HCEC 1CT (cell line): Measurements from ENCODE around the gene ABHD17B.

Experiments used
- DNase-seq: peaks from one replicate; pipeline ENCODE4 v3.0.0-alpha.2; 2017

The ABHD17B gene

DNA sequence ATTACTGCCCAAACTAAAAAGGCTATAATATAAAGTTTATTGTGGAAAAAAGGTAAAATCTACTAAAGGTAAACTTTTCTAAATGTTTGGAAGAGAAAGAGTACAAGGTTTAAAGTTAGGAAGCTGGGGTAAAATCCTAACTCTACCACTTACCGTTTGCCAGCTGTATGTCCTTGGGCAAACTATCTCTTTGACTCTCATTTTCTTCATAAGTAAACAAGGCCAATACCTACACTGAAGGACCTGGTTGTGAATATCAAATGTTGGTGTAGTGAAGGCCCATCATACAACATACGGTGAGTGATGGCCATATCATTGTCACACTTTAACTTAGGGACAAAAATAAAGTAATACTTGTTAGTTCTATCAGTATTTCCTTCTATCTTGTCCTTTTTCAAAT lies 34.9 kb downstream of the ABHD17B start:
- no peak for DNase-seq

DNA sequence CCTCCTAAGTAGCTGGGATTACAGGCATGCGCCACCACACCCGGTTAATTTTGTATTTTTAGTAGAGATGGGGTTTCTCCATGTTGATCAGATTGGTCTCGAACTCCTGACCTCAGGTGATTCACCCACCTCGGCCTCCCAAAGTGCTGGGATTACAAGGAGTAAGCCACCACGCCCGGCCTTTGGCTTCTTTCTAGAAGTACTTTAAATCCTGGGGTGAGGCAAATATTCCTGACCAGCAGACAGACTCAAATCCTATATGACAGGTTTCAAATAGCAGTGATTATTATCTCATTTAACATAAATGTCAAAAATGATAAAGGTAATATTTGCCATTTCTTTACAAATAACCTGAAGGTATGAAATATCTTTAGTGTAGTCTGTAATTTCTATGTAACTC lies 35.6 kb downstream of the ABHD17B start:
- no peak for DNase-seq

GRCh38 chr9:71863631-71864030 lies 47.4 kb downstream of the ABHD17B start:
- DNase-seq: no peak

DNA sequence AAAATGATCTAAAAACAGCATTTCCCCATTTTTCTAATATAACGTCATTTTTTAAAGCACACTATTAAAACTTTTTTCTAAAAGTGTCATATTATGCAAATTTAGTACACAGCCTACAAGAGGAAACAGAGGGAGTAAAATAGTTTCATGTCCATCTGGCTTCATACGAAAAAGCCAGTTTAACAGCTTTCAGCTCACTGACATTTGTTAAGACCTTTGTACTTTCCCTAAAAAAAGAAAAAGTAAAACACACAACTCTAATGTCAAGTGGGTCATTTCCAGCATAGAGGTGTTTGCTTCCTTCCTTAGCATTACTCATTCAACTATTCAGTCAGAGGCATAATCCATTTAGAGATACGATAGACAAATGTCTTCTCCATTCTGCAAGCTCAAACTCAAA lies 49.4 kb downstream of the ABHD17B start:
- DNase-seq: no peak

DNA sequence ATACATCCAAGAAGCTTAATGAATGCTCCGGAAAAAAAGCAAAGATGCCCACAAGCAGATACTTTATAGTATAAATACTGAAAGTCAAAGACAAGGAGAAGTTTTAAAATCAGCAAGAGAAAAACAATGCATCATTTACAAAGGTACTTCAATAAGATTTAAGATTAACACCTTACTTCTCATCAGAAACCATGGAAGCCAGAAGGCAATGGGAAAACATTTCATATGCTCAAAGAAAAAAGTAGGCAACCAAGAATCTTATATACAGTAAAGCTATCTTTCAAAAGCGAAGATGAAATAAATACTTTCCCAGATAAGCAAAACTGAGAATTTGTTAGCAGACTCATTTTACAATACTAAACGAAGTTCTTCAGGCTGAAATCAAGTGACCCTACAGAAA lies 51.1 kb downstream of the ABHD17B start:
- peak; percentile 10 for DNase-seq

DNA sequence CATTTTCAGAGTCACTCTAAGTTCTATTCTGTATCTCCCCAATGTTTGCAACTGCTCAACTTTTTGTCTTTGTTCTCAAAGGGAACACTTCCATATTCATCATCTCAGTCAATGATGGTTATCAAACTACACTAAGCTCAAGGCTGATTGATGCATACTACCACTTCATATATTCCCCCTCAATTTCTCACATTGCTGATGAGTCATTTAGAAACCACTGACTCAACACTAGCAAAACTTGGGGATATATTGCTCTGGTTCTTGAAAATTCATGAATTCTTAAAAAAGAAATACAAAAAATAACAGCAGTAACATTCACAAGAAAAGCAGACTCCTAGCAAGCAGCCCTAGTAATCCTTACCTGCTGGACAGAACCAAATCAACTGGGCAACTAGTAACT lies 52.2 kb downstream of the ABHD17B start:
- DNase-seq: peak; percentile 12

- DNase-seq: no peak
These were observed 52.7 kb downstream of the ABHD17B start for GRCh38 chr9:71858102-71858798.

DNA sequence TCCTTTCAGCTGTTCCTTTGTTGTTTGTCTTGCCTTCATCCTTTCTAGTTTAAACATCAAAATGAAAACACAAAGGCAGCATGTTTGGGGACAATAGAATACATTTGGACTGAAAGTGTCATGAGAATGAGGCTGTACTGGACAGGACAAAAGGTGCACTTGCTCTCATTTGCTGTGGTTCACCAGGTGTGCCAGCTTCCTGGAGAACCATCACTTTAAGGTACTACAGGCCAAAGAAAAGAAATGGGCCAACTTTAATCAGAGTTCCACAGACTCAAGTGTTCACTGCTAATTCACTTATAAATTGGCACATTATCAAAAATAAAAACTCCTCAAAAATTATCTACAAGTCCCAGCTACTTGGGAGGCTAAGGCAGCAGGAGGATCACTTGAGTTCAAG lies 53.8 kb downstream of the ABHD17B start:
- DNase-seq: no peak

DNA sequence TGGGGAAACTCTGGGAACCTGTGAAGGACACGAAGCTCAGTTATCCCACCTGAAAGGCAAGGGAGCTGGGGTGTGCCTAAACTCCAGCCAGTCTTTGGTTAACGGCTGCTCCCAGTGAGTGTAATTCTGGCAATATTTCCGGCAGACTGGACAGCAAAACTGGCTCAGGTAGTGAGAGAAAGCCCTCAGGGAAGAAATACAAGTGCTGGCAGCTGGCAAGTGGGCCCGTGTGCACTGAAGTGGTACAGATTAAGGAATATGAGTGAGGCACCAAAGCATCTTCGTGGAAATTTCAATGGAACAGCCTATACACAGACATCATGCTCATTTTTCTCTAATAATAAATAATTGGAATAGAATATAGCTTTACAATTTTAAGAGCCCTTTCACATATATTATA lies 56.2 kb downstream of the ABHD17B start:
- no peak for DNase-seq

GRCh38 chr9:71853084-71853483 lies 57.9 kb downstream of the ABHD17B start:
- DNase-seq: no peak

GRCh38 chr9:71850996-71851395 lies 60.0 kb downstream of the ABHD17B start:
- no peak for DNase-seq

DNA sequence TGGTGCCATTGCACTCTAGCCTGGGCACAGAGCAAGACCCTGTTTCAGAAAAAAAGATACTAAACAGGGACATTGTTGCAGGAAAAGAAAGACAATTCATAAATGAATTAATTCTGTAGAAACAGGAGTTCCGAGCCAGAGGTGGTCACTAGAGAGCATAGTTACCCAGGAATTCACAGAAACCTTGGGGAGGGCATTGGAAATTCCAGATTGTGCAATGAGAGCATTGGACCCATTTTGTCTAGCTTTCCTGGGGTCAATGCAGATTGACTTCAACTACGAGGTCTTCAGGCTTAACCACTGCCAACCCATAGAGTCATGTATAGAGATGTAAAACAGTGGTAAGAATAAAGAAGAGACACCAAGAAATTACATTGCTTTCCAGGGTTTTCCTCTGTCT lies 63.1 kb downstream of the ABHD17B start:
- no peak for DNase-seq

GRCh38 chr9:71844808-71845207 lies 66.2 kb downstream of the ABHD17B start:
- DNase-seq: no peak

GRCh38 chr9:71839668-71840067 lies 71.3 kb downstream of the ABHD17B start:
- DNase-seq: no peak

GRCh38 chr9:71835596-71835995 lies 75.4 kb downstream of the ABHD17B start:
- no peak for DNase-seq

- DNase-seq: no peak
These were observed 80.1 kb downstream of the ABHD17B start for GRCh38 chr9:71830929-71831328.

- DNase-seq: no peak
These were observed 80.8 kb downstream of the ABHD17B start for GRCh38 chr9:71830153-71830552.

GRCh38 chr9:71826279-71826678 lies 84.7 kb downstream of the ABHD17B start:
- DNase-seq: no peak

DNA sequence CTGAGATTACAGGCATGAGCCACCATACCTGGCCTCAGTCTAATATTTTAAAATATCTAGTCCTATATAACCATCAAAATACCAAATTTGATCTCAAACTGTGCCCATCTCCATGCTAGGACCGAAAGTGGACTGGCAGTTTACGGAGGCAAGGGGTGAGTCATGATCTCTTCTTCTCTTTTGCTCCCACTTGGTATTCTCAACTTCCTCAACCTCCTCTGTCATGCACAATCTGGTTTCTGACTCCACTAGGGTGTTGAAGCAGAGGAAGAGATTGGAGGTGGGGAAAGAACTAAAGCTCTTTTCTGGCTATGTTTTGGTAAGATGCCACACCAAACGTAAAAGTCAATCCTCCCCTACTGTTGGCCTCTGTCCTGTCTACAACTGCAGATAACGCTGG lies 86.7 kb downstream of the ABHD17B start:
- no peak for DNase-seq

GRCh38 chr9:71822935-71823334 lies 88.1 kb downstream of the ABHD17B start:
- DNase-seq: no peak

DNA sequence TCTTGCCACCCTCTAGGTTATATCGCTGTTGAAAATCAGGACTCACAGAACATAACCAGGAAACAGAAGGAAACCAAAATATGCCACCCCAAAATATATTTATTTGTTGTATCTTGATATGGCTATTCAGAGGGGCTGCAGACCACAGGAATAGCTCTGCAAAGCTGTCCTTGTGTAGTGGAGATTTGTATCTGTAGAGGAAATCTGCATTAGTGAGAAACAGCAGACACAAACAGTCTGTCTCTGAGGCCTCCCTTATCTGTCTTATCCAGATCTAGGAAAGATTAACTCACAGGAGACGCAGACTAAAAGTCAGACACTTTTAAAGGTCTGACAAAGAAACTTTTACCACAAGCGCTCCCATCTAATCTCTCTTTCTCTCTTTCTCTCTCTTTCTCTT lies 88.5 kb downstream of the ABHD17B start:
- no peak for DNase-seq

DNA sequence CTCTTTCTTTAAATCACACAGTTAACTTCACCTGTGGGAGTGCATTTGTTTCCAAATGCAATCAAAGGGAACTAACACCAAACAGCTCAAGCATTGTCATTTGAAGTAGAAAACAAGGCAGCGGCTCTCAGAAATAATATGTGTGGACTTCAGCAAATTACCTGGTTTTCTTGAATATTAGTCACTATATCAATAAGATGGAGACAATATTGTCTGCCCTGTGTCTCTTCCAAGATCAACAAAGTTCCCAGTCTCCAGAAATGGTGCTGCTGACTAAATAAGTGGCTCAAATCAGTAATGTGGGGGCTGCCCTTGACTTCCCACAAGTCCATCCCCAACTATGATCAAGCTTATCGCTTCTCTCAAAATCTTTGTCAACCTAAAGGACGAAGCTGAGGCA lies 89.6 kb downstream of the ABHD17B start:
- DNase-seq: no peak

GRCh38 chr9:71820403-71820921 lies 90.5 kb downstream of the ABHD17B start:
- DNase-seq: no peak

DNA sequence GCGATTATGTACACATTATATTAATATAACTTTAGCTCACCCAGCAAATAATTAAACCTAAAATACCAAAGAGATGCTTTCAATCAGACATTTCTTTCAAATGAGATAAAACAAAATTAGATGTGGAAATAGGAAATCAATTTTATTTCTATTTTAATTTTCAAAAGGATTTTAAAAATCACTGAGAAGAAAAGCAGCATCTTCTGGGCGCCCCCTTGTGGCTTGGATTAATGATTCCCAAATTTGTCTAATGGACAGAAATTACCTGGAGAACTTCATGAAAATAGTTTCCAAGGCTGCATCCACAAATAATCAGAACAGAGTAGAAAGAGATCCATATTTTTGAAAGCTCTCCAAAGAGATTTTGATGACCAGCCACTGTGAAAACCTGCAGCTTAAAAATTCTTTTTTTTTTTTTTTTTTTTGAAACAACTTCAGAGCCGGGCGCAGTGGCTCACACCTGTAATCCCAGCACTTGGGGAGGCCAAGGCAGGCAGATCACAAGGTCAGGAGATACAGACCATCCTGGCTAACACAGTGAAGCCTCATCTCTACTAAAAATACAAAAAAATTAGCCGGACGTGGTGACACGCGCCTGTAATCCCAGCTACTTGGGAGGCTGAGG lies 91.8 kb downstream of the ABHD17B start:
- DNase-seq: peak; percentile 10
